ENCODE measurements around the gene HCAR2.

HCAR2 gene

DNA sequence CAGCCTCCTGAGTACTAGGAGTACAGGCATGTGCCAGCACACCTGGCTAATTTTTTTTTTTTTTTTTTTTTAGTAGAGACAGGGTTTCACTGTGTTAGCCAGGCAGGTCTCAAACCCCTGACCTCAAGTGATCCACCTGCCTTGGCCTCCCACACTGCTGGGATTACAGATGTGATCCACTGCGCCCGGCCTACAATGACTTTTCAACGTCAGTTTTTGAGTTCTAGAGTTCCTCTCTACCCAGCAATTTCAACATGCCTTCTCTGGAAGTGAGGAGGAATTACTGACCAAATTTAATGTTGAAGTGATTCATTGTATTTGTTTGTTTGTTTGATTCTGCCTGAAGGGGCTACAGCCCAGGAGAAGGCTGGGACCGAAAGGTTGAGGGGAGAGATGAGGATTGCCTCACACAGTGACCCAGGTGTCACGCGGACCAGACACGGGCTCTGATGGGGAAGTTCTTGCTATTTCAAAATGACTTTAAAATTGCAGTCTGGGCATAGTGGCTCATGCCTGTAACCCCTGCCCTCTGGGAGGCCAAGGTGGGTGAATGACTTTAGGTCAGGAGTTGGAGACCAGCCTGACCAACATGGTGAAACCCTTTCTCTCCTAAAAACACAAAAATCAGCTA, 40.9 kb upstream of the HCAR2 start:
- TF ChIP-seq FOXP2 (optimal IDR thresholded peaks at IDR 0.05; ENCODE audit: borderline replicate concordance, extremely low read depth, extremely low read length, insufficient read depth): no peak
- no peak for TF ChIP-seq SIN3A (IDR thresholded peaks at IDR 0.05; ENCODE audit: borderline replicate concordance, insufficient read depth, low read length)
- TF ChIP-seq, protein P1, sequence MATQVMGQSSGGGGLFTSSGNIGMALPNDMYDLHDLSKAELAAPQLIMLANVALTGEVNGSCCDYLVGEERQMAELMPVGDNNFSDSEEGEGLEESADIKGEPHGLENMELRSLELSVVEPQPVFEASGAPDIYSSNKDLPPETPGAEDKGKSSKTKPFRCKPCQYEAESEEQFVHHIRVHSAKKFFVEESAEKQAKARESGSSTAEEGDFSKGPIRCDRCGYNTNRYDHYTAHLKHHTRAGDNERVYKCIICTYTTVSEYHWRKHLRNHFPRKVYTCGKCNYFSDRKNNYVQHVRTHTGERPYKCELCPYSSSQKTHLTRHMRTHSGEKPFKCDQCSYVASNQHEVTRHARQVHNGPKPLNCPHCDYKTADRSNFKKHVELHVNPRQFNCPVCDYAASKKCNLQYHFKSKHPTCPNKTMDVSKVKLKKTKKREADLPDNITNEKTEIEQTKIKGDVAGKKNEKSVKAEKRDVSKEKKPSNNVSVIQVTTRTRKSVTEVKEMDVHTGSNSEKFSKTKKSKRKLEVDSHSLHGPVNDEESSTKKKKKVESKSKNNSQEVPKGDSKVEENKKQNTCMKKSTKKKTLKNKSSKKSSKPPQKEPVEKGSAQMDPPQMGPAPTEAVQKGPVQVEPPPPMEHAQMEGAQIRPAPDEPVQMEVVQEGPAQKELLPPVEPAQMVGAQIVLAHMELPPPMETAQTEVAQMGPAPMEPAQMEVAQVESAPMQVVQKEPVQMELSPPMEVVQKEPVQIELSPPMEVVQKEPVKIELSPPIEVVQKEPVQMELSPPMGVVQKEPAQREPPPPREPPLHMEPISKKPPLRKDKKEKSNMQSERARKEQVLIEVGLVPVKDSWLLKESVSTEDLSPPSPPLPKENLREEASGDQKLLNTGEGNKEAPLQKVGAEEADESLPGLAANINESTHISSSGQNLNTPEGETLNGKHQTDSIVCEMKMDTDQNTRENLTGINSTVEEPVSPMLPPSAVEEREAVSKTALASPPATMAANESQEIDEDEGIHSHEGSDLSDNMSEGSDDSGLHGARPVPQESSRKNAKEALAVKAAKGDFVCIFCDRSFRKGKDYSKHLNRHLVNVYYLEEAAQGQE (IDR thresholded peaks at IDR 0.05; ENCODE audit: insufficient read depth in 1 of 2, low read depth in 2 of 2, low read length in 2 of 2): no peak
- no peak for TF ChIP-seq POLR2AphosphoS5 (IDR thresholded peaks at IDR 0.05; ENCODE audit: low read depth, low read length)
- TF ChIP-seq TAF1 (IDR thresholded peaks at IDR 0.05; ENCODE audit: borderline replicate concordance, insufficient read depth, low read length): no peak

DNA sequence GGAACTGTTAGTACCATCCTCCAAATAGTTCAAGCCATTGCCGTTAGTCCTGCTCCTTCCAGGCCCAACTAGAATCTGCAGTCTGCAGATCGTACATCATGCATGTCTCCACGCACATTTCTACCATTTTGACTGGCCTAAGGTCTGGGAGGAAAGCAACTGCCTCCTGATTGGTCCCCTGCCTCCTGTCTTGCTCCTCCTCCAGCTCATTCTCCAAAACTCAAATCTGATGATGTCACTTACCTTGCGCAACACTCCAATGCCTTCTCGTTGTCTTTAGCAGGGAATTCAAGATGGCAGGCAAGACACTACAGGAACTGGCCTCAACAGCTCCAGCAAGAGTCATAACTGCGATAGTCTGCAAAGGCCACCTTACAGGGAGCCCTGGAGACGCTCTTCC, 37.2 kb upstream of the HCAR2 start:
- TF ChIP-seq POLR2AphosphoS5 (IDR thresholded peaks at IDR 0.05; ENCODE audit: low read depth, low read length) (no peak), SIN3A (IDR thresholded peaks at IDR 0.05; ENCODE audit: borderline replicate concordance, insufficient read depth, low read length) (no peak)
- TF ChIP-seq, protein P1 (IDR thresholded peaks at IDR 0.05; ENCODE audit: insufficient read depth in 1 of 2, low read depth in 2 of 2, low read length in 2 of 2): no peak

GRCh38 chr12:122738571-122738970, 35.4 kb upstream of the HCAR2 start:
- TF ChIP-seq SIN3A (IDR thresholded peaks at IDR 0.05; ENCODE audit: borderline replicate concordance, insufficient read depth, low read length): no peak
- TF ChIP-seq FOXP2 (optimal IDR thresholded peaks at IDR 0.05; ENCODE audit: borderline replicate concordance, extremely low read depth, extremely low read length, insufficient read depth): no peak
- TF ChIP-seq, protein P1 (IDR thresholded peaks at IDR 0.05; ENCODE audit: insufficient read depth in 1 of 2, low read depth in 2 of 2, low read length in 2 of 2): no peak
- TF ChIP-seq POLR2AphosphoS5 (IDR thresholded peaks at IDR 0.05; ENCODE audit: low read depth, low read length): no peak
- no peak for TF ChIP-seq TAF1 (IDR thresholded peaks at IDR 0.05; ENCODE audit: borderline replicate concordance, insufficient read depth, low read length)

DNA sequence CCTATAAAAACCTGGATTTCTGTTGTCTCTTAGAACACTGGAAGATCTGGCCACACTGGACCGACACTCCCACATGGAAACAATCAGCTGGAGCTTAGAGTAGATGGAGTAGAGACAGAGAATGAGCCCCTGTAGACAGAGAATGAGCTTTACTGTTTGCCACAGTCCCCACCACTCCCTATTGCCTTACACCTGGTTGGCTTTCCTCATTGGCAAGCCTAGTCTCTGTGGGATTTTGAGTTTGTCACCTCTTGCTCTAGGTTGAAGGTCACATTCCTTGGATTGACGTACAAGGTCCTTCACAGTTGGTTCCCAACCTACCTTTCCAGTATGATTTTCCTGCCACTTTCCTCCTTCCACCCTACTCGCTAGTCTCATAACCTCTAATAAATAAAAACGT, 29.5 kb upstream of the HCAR2 start:
- TF ChIP-seq, protein P1 (IDR thresholded peaks at IDR 0.05; ENCODE audit: insufficient read depth in 1 of 2, low read depth in 2 of 2, low read length in 2 of 2): no peak
- TF ChIP-seq TAF1 (IDR thresholded peaks at IDR 0.05; ENCODE audit: borderline replicate concordance, insufficient read depth, low read length): no peak
- TF ChIP-seq POLR2AphosphoS5 (IDR thresholded peaks at IDR 0.05; ENCODE audit: low read depth, low read length): no peak
- TF ChIP-seq FOXP2 (optimal IDR thresholded peaks at IDR 0.05; ENCODE audit: borderline replicate concordance, extremely low read depth, extremely low read length, insufficient read depth): no peak
- no peak for TF ChIP-seq SIN3A (IDR thresholded peaks at IDR 0.05; ENCODE audit: borderline replicate concordance, insufficient read depth, low read length)

DNA sequence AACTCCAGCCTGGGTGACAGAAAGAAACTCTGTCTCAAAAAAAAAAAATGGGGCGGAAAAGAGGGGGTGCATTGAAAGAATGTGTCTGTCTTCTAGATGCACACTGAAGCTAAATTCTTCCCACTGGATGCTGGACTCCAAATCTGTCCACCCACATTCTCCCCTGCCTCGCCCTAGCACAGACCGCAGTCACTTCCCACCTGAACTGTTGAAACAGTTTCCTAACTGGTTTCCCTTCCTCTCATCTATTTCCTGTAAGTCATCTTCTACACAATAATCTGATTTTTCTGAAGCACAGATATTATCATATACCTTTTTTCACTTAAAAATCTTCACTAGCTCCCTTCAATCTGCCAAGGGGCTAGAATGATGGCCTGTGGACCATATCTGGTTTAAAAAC, 29.0 kb upstream of the HCAR2 start:
- TF ChIP-seq POLR2AphosphoS5 (IDR thresholded peaks at IDR 0.05; ENCODE audit: low read depth, low read length) (no peak), FOXP2 (optimal IDR thresholded peaks at IDR 0.05; ENCODE audit: borderline replicate concordance, extremely low read depth, extremely low read length, insufficient read depth) (no peak), TAF1 (IDR thresholded peaks at IDR 0.05; ENCODE audit: borderline replicate concordance, insufficient read depth, low read length) (no peak), SIN3A (IDR thresholded peaks at IDR 0.05; ENCODE audit: borderline replicate concordance, insufficient read depth, low read length) (no peak)
- TF ChIP-seq, protein P1 (IDR thresholded peaks at IDR 0.05; ENCODE audit: insufficient read depth in 1 of 2, low read depth in 2 of 2, low read length in 2 of 2): no peak
